Measurements from ENCODE around the gene SORCS2. TPM values are rescaled to one million over a fixed set of nuclear protein-coding genes. Genes with fewer than 3 reads are reported as not detected.
A peak's percentile ranks its signal among the peaks of the same experiment; 100 is the strongest.

Gene SORCS2
- polyA plus RNA-seq, 3 donors, result 0.46 to 0.55 TPM; not detected in 1

DNA sequence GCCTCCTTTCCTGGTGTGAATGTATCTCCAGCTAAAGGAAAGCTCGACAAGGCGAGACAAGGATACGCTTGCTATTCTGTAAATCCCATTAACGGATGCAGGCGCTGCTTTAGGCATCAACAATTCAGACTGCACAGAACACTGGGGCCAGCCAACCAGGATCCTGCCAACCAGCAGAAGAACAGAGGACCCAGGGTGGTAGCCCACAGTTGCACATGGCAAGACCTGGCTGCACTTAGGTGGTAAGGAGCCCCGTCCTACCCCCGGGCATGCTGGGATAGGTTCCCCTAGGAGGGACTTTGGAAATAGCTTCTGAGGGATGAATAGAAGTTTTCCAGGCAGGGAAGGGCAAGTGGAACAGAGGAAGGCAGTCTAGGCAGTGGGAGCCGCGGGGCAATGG is 221.7 kb downstream of the SORCS2 start:
- H3K27ac ChIP-seq (ENCODE audit: low read depth in 1 of 2, low read length in 2 of 2), result no peak overlapping the region
- H3K4me3 ChIP-seq (replicated peaks in 1 of 3; ENCODE audit: low read depth in 2 of 3, low read length in 3 of 3), result no peak overlapping the region
- Mint-ChIP-seq H3K27ac (no peak overlapping the region), H3K27me3 (ENCODE audit: low read depth in 3 of 3) (peaks cover 12 to 23% (median 21%) of the 10 kb centered on the region in 3 donors), H3K4me3 (no peak overlapping the region), H3K36me3 (no peaks in the 10 kb centered on the region), H3K4me1 (no peaks in the 10 kb centered on the region), H3K9me3 (peaks cover 6 to 18% (median 12%) of the 10 kb centered on the region in 7 donors)
- no peaks in the 10 kb centered on the region for H3K36me3 ChIP-seq (replicated peaks in 1 of 2; ENCODE audit: control insufficient read depth in 1 of 2, insufficient read depth in 2 of 2, low read length in 2 of 2)
- TF ChIP-seq, protein P1, sequence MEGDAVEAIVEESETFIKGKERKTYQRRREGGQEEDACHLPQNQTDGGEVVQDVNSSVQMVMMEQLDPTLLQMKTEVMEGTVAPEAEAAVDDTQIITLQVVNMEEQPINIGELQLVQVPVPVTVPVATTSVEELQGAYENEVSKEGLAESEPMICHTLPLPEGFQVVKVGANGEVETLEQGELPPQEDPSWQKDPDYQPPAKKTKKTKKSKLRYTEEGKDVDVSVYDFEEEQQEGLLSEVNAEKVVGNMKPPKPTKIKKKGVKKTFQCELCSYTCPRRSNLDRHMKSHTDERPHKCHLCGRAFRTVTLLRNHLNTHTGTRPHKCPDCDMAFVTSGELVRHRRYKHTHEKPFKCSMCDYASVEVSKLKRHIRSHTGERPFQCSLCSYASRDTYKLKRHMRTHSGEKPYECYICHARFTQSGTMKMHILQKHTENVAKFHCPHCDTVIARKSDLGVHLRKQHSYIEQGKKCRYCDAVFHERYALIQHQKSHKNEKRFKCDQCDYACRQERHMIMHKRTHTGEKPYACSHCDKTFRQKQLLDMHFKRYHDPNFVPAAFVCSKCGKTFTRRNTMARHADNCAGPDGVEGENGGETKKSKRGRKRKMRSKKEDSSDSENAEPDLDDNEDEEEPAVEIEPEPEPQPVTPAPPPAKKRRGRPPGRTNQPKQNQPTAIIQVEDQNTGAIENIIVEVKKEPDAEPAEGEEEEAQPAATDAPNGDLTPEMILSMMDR (IDR thresholded peaks at IDR 0.05), result no peak
- DNase-seq, result no peak
- peaks cover 0 to 5% of the 10 kb centered on the region in 2 donors for H3K27me3 ChIP-seq (ENCODE audit: control insufficient read depth in 2 of 2, insufficient read depth in 2 of 2, low read length in 2 of 2)
- H3K79me2 ChIP-seq (ENCODE audit: insufficient read depth, low read length), result no peaks in the 10 kb centered on the region
- intact Hi-C loops (cut with micrococcal nuclease), result no loop called here
- no peaks in the 10 kb centered on the region for H4K20me1 ChIP-seq (ENCODE audit: insufficient read depth, low read length)
- peaks cover 4 to 7% of the 10 kb centered on the region in 2 donors for H3K9me3 ChIP-seq (replicated peaks in 1 of 2; ENCODE audit: control insufficient read depth in 1 of 2, insufficient read depth in 1 of 2, low read length in 2 of 2)
- no peak overlapping the region for H2AFZ ChIP-seq (ENCODE audit: insufficient read depth, low read depth, low read length, poor library complexity, severe bottlenecking)
- WGBS (ENCODE audit: insufficient coverage), result 79% methylated on average over 9 of the region's 9 CpGs
- no peak overlapping the region for H3K4me2 ChIP-seq (replicated peaks; ENCODE audit: extremely low read depth, low read length, poor library complexity, severe bottlenecking)
- no peaks in the 10 kb centered on the region for H3K4me1 ChIP-seq (ENCODE audit: control insufficient read depth in 1 of 2, insufficient read depth in 2 of 2, low read length in 2 of 2)
- no peak overlapping the region for H3K9ac ChIP-seq (ENCODE audit: insufficient read depth, low read length, poor library complexity, severe bottlenecking)

- Histone ChIP-seq H3K4me2 (replicated peaks; ENCODE audit: extremely low read depth, low read length, poor library complexity, severe bottlenecking) (no peak overlapping the region), H3K4me3 (replicated peaks in 1 of 3; ENCODE audit: low read depth in 2 of 3, low read length in 3 of 3) (no peak overlapping the region), H3K9ac (ENCODE audit: insufficient read depth, low read length, poor library complexity, severe bottlenecking) (no peak overlapping the region), H3K9me3 (replicated peaks in 1 of 2; ENCODE audit: control insufficient read depth in 1 of 2, insufficient read depth in 1 of 2, low read length in 2 of 2) (peaks cover 4 to 7% of the 10 kb centered on the region in 2 donors), H4K20me1 (ENCODE audit: insufficient read depth, low read length) (no peaks in the 10 kb centered on the region), H3K79me2 (ENCODE audit: insufficient read depth, low read length) (no peaks in the 10 kb centered on the region), H3K27ac (ENCODE audit: low read depth in 1 of 2, low read length in 2 of 2) (no peak overlapping the region), H3K36me3 (replicated peaks in 1 of 2; ENCODE audit: control insufficient read depth in 1 of 2, insufficient read depth in 2 of 2, low read length in 2 of 2) (no peaks in the 10 kb centered on the region), H2AFZ (ENCODE audit: insufficient read depth, low read depth, low read length, poor library complexity, severe bottlenecking) (no peak overlapping the region), H3K4me1 (ENCODE audit: control insufficient read depth in 1 of 2, insufficient read depth in 2 of 2, low read length in 2 of 2) (no peaks in the 10 kb centered on the region), H3K27me3 (ENCODE audit: control insufficient read depth in 2 of 2, insufficient read depth in 2 of 2, low read length in 2 of 2) (peaks cover 0 to 5% of the 10 kb centered on the region in 2 donors)
- Mint-ChIP-seq H3K4me3 (no peak overlapping the region), H3K27ac (peak overlapping the region in 1 of 7 donors; percentile 40), H3K27me3 (ENCODE audit: low read depth in 3 of 3) (peaks cover 12 to 23% (median 21%) of the 10 kb centered on the region in 3 donors), H3K9me3 (peaks cover 6 to 16% (median 10%) of the 10 kb centered on the region in 7 donors), H3K36me3 (no peaks in the 10 kb centered on the region), H3K4me1 (no peaks in the 10 kb centered on the region)
- no peak for DNase-seq
- intact Hi-C loops (cut with micrococcal nuclease), result no loop called here
- TF ChIP-seq, protein P1 (IDR thresholded peaks at IDR 0.05), result no peak
- 19% methylated on average over 11 of the region's 12 CpGs for WGBS (ENCODE audit: insufficient coverage)
Measured at GRCh38 chr4:7414736-7415510, 222.6 kb downstream of the SORCS2 start.

Data from CD14-positive monocyte (primary cell).